Cardiac septum (tissue), 1 donor: ENCODE results near the gene CLPTM1L. TPM values are rescaled to one million over a fixed set of nuclear protein-coding genes. Genes with fewer than 3 reads are reported as not detected.
"Not testable (repeated sequence)": the region's sequence is repeated elsewhere in the genome, so short reads cannot be mapped to it uniquely, and the experiment has no call there.

Source experiments
- DNase-seq: peaks from one replicate; pipeline ENCODE4 v3.0.0-alpha.2; 2020; ENCODE audit warnings: low spot score
- intact Hi-C: fragments of 100-400 bp; cut with DNase I; formaldehyde crosslinking; loops from one replicate; pipeline ENCODE4 v1.14.0; 2022
- total RNA-seq: library from RNA; stranded (reverse); fragmentation: NEBNext Ultra II Directional; extraction: Animal tissue kit (Norgen Biotek cat#: 25700); gene quantifications from one replicate; pipeline ENCODE4 v1.2.1, GENCODE V29; 2021
- donor health status: DM: no; HTN: no; CAD: no.

CLPTM1L gene
- total RNA-seq, 1 donor from 2014 or later, result 42.6 TPM

DNA sequence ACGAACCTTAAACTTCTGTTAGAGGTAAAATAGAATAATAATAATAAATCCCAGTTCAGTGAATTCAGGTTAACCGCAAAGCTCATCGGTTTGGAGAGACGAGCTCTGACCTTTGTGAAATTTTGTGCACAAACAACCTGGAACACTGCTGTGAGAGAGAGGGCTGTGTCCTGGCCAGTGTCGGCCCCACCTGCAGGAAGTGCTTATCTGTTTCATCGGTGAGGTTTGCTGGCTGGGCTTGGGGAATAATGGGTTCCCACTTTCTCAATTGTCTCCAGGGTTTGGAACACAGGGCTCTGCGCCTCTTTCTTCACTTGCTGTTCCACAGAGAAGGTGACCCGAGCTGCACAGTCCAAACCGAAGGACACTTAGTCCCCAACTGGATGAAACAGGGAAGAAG, 19.3 kb upstream of the CLPTM1L start:
- no peak for DNase-seq
- intact Hi-C loops, result no loop called here

DNA sequence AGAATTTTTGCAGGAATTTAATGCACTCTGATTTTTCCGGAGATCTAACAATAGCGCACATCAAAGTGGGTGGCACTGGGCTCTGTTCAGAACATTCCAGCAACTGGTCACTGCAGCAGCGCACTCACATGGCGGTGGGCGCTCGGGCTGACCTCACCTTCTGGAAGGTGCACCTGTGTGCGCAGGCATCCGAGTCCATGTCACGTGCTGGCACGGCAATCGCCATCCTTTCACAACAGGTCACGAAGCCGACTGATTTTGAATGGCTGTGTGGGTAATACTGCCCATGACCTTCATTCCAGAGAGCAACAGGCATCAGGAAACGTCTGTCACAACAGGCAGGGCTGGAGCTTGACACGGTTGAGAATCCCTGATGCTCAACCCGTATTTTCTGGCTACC, 18.7 kb upstream of the CLPTM1L start:
- intact Hi-C loops, result no loop called here
- no peak for DNase-seq

DNA sequence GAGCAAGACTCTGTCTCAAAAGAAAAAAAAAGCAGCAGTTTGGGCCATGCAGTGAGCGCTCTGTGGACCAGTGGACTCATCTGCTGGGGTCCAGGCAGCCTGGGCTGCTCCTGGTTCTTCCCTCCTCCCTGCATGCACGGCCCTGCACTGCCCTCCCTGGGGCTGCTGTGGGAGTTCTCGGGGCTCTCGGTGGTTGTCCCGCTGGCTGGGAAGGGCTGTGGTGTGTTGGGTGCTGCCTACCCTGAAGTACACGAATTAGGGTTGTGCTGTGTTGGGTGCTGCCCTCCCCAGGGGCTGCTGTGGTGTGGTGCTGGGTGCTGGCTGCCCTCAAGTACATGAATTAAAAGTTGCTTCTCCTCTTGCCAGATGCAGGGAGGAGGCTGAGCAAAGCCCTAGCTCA, 18.3 kb upstream of the CLPTM1L start:
- no peak for DNase-seq
- intact Hi-C loops, result no loop called here

DNA sequence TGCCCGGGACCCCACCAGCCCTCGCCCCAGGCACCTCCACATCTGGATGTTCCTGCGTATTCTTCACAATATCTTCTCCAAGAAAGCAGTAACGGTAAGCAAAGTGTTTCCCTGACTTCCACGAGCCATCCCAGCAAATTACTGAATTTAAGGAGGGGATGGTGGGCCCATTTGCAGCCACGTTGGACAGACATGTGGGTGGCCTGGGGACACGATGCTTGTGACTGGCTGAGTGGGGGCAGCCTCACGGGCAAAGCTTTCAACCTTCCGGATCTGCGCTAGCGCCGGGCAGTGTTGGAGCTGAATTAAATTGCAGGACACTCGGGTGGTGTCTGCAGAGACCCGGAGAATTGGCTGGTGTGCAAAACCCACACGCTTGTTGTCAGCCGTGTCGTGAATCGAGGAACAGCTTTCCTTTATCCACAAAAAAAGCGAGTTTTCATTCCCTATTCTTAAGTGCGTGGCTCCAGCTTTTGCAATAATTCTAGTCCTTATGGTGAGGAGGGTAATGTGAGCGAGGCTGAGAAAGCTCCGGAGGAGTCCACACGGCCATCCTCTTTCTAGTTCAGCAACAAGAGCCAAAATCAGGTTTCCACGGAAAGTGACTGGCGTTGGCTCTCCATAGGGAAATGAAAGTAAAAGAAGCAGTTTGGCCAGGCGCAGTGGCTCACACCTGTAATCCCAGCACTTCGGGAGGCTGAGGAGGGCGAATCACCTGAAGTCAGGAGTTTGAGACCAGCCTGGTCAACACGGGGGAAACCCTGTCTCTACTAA, 17.5 kb upstream of the CLPTM1L start:
- DNase-seq, result no peak
- intact Hi-C loops, result no loop called here

DNA sequence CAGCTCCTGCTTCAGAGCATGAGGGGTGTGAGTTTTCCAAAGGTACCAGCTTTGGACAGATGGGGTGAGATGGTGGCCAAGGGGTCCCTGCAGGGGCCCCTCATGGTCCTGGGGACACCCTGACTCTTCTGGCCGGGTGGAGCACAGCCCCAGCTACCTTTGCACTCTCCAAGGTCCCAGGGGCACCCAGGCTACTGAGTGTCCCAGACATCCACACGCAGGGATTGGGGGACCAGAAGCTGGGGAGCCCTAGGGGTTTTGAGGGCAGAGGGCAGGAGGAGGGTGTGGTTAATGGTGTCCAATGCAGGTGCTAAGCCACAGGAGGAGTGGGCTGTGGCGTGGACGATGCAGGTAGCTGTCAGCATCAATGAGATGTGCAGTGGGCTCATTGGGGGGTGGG, 16.0 kb upstream of the CLPTM1L start:
- intact Hi-C loops, result no loop called here
- no peak for DNase-seq

DNA sequence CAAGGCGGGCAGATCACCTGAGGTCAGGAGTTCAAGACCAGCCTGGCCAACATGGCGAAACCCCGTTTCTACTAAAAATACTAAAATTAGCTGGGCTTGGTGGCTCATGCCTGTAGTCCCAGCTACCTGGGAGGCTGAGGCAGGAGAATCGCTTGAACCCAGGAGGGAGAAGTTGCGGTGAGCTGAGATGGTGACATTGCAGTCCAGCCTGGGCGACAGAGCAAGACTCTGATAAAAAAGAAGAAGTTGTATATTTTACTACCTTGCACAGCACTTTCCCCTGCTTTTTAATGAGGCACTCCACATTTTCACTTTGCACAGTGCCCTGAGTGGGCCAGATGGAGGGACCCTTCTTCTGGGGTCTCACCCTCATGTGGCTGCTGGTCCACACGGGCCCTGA, 15.5 kb upstream of the CLPTM1L start:
- intact Hi-C loops, DNase-seq: not testable (repeated sequence)

DNA sequence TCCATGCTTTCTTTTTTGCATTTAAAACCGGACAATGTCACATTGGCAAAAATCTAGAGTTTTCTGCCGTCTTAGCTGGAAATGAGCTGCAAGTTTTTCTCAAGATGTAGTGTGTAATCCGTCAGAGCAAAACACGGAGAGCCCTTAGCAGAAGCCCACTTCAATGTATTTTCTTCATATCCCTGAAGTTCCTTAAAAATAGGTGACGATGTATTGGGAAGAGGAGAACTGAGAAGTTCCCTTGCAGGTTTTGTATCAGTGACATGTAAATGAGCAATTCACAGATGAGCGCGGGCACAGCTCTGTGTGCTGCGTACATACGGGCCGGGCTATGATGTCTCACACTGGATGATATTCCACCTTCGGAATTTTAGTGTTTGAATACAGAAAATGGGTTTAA, 14.8 kb upstream of the CLPTM1L start:
- no peak for DNase-seq

DNA sequence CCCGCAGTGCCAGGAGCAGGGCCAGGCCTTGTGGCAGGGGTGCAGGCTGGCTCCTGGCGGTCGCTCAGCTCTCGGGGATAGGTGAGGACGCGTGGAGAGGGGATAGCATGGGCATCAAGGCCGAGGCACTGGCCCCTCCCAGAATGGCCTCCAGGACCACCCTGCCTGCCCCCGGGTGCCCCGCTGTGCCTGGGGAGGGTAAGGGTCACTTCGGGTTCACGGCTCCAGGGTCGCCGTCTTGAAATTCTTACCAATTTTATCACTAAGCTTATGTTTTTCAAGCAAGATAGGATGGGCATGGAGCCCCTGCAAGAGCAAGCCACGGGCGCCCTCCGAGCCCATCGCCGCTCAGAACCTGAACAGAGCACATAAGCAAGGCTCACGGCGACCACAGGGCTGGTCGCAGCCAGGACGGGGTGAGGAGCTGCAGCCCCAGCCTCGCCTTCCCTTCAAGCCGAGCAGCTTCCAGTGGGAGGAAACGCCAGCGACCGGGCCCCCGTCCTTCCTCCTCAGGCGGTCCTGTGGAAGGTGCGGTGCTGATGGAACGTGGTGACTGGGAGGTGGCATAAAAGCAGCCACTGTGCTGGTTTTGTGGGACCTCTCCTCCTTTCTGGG, 14.2 kb upstream of the CLPTM1L start:
- DNase-seq, result no peak
- intact Hi-C loops, result no loop called here

More for the DNA sequence above, 14.8 kb upstream of the CLPTM1L start:
- intact Hi-C loops, result no loop called here

DNA sequence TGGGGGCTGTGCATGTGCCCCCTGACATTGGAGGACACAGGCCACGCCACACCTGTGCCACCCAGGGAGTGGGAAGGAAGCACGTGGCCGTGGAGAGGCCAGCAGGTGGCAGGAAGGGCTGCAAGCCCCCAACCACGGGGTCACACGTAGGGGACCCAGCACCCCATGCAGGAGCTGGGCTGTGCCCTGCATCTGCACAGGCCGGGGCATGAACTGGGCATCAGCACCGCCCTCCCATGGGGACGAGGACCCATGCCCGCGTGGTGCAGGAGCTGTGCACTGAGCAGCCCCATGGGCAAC, 13.8 kb upstream of the CLPTM1L start:
- intact Hi-C loops, result no loop called here

DNA sequence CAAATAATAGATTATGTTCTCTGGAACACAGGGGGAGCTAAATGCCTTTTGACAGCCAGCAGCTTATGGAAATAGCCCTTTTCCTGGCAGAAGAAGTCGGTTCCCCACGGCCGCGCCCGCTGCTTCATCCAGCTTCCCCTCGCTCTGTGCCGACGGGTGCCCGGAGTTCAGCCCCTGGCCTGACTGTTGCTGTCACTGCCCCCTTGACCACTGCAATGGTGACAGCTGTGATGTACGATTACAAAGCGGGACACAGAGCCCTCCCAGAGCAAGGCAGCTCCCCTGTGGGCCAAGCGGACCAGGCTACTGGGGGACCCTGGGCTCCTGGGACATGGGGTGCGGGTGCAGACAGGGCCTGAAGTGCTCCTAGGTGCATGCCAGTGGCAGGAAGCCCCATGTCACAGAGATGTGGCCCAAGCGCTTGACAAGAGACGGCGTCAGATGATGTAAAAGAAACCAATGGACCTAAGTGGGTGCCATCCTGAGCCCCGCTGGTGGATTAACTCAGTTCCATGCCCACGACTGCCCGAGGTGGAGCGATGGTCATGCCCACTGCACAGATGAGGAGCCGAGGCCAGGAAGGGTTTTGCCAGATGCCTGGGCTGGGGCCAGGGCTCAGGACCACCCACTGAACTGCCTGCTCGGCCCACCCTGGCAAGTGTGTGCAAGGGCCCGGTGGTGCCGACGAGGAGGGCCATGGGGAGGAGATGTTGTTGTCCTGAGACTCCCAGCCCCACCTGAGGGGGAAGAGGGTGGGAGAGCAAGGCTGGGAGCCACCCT, 13.2 kb upstream of the CLPTM1L start:
- DNase-seq, result no peak
- intact Hi-C loops, result no loop called here

More for the DNA sequence above, 13.8 kb upstream of the CLPTM1L start:
- DNase-seq, result no peak

DNA sequence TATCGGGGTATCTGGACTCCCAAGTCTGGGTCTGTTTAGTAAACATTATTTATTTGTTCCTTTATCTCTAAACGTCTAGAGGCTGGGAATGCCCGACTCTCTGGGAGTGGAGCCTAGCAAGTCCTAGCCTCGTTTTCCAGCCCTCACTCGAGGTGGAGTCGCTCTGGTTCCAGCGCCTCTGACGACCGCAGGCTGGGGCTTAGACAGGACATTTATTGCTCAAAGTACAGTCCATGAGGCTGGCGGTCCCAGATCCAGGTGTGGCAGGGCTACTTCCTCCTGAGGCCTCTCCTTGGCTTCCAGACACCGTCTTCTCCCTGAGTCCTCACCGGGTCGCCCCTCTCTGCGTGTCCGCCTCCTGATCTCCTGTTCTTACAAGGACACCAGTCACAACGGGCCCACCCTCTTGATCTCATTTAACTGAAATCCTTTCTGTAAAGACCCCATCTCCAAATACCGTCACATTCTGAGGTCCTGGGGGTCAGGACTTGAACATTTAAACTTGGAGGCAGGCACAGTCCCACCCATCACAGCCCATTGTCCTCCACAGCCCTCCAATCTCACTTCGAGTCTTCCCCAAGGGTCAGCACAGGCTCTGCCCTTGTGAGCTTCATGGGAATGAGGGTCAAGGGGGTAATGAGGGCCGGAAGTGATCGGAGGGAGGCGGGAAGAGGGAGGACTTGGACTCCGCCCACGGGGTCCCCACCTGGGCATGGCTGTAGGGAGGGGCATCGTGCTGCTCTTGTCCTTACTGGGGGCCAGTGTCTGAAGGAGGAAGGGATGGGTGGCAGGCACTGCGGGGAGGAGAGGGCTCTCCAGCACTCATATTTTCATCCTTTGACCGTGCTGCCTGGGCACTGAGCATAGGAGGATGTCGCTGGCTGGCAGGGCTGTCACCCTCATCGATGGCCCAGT, 12.2 kb upstream of the CLPTM1L start:
- DNase-seq, result no peak
- intact Hi-C loops, result no loop called here

DNA sequence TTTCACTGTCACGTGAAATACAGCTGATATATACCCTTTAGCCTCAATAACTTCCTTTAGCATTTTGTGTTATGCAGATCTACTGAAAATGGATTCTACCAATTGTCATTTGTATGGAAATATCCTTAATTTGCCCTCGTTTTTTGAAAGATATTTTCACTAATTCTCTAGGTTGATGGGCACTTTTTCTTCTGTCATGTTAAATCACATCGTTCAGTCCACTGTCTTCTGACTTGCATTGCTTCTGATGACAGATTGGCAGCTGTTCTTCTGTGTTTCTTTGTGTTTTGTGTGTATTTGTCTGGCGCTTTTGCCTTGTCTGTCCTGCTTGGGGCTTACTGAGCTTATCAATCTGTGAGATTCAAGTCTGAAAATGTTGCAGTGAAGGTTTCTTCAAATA, 9.7 kb upstream of the CLPTM1L start:
- DNase-seq, result no peak
- intact Hi-C loops, result no loop called here

DNA sequence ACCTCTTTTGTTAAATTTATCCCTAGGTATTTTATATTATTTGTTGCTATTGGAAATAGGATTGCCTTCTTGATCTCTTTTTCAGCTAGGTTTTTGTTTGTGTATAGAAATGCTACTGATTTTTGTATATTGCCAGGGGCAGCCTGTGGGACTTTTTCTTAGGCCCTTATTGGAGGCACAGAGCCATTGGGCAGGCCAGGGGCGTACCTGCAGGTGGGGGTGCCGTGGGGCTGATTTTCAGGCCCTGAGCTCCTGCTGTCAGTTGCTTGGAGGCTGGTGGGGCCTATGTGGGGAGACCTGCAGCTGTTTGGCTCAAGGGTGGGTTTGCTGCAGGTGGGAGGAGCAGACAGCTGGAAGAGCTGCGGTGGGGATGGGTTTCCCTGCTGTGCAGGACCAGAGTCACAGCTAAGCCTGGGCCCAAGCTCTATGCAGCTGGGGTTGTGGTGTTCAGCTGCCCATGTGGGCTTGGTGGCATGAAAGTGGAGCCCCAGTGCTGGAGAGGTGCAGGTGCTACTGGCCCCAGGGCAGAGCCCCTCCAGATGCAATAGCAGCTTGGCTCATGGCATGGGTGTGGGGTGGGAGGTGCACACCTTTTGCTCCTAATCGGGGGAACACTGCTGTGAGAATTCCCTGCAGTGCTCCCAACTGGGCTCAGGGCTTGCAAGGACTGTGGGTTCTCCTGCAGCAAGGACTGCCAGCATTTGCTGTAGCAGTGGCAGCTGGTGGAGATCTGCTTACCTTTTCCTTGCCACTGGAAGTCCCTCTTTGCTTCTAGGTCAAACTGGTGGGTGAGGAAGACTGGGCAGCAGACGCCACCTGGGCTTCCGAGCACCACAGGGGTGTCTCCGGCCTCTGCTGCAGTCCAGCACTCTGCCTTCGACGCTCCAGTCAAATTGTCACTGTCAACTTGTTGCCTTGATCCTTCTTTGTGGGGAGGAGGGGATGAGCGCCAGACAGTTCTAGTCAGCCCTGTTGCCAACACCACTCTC, 7.6 kb upstream of the CLPTM1L start:
- DNase-seq, result no peak
- intact Hi-C loops, result no loop called here

DNA sequence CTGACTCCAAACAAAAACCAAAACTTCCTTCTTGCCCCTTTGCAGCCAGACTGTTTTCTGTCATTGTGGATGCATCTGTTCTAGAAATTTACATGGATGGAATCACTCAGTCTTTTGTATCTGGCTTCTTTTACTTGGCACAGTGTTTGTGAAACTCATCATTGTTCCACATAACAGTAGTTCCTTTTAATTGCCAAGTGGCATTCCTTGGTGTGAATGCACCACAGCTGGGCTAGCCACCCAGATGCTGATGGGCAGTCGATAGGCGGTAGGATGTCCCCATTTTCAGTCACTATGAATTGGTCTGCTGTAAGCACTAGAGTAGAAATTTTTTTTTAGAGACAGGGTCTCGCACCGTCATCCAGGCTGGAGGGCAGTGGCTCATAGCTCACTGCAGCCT, 6.3 kb upstream of the CLPTM1L start:
- DNase-seq, result no peak
- intact Hi-C loops, result no loop called here

DNA sequence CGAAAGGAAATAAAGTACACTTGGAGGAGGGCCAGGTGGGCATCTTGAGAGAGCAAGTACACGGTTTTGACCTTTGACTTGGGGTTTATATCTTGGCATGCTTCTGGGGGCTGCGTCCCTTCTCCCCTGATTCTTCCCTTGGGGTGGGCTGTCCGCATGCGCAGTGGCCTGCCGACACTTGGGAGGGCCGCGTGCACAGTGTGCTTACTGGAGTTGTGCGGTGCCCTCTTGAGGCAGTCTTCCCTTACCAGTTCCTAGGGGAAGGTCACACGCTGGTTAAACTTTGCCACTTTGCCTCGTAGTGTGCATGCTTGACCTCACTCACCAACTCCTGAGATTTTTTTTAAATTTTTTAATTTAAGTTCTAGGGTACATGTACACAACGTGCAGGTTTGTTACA, 4.3 kb upstream of the CLPTM1L start:
- DNase-seq, result no peak
- intact Hi-C loops, result loop anchor here (10.0 kb wide), 2 partner anchors 296 to 456 kb away; partner anchors contain the start of gene NDUFS6

DNA sequence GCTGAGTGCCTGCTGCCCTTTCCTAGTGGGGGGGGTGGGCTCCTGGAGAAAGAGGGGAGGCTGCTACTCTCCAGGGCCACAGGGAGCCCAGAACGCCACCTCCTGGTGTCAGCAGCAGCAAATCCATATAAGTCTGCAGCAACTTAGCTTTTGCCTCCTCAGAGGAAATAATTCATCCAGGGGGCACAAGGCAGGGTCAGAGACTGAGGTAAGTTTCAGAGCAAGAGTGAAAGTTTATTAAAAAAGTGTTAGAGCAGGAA, 4.0 kb upstream of the CLPTM1L start:
- intact Hi-C loops, result loop anchor here (10.0 kb wide), 2 partner anchors 296 to 456 kb away; partner anchors contain the start of gene NDUFS6
- no peak for DNase-seq

DNA sequence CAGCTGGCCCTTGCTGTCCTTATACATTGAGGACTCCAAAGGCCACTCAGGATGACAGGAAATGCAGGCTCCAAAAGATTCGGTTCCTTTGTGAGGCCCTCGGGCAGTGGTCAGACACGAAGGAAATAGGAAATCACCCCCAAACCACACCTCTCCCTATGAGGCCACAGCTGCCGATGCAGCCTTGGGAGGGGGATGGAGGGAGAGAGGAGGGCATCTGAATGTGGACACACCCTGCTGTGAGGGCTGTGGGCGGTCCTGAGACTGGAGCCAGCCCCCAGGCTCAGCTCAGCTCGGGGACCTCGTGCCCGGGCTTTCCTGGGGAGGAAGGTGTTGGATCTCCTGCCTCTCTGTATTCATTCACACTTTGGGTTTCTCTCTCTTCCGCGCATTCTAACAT, 2.7 kb upstream of the CLPTM1L start:
- no peak for DNase-seq
- intact Hi-C loops, result loop anchor here (10.0 kb wide), 2 partner anchors 297 to 457 kb away; partner anchors contain the start of gene NDUFS6

DNA sequence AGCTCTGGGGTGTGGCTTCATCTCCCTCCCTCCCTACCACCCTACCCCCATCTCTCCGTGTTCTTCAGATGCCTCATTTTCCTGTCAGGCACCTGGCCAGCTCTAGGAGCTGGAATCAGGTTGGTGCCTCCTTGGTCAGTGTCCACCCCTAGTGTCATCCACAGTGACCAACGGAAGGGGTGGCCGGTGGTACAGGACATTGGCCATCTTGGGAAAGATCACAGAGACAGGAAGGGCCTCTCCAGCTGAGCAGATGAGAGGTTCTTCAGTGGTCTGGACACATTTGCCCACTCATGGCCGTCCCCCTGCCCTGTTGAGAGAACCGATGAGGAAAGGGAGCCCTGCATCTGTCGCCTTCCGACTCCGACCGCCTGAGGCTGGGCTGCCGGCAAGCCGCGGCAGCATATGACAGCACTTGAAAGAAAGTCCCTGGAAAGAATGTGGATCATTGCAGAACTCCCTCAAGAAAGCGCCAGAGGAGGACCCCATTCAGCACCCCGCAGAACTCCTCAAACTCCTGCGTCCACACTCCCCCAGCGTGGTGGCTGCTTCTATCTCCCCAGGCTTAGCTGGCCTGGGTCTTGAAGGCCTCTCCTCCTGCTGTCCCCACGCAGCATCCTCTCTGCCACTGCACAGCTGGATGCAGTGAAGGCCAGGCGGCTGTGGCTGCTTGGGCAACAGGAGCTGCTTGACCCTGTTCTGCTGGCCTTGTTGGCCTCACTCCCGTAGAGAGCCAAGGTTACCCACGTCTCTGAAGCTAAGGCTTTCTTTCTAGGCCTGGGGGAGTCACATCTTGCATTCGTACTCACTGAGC, 1.9 kb upstream of the CLPTM1L start:
- intact Hi-C loops, result loop anchor here (10.0 kb wide), 2 partner anchors 298 to 458 kb away; partner anchors contain the start of gene NDUFS6
- no peak for DNase-seq
